Activated T-cell treated with anti-CD3 and anti-CD28 coated beads, Interleukin-2, amount 50 U/mL, for 4 hours (primary cell): ENCODE measurements around the gene SV2C. TPM values are rescaled to one million over a fixed set of nuclear protein-coding genes. Genes with fewer than 3 reads are reported as not detected.

Experiments
- ATAC-seq, 2 donors: fragments of 200-7000 bp; cut with Tn5 transposase; one replicate each; pipeline ENCODE4 v1.10.0; 2021
- DNase-seq: peaks from one replicate; pipeline ENCODE4 v3.0.0-alpha.2; 2020
- H3K27me3 Mint-ChIP-seq: one replicate; pipeline ENCODE4 v1.8.0; 2021; ENCODE audit warnings: low read depth, mixed read lengths
- H3K36me3 Mint-ChIP-seq: one replicate; pipeline ENCODE4 v1.8.0; 2022; ENCODE audit warnings: mixed read lengths; ENCODE audit not compliant: insufficient read depth
- H3K4me1 Mint-ChIP-seq: one replicate; pipeline ENCODE4 v1.8.0; 2021; ENCODE audit warnings: low read depth, mixed read lengths
- H3K4me3 Mint-ChIP-seq: one replicate; pipeline ENCODE4 v1.8.0; 2021; ENCODE audit warnings: mild to moderate bottlenecking, moderate library complexity, mixed read lengths
- H3K9me3 Mint-ChIP-seq: one replicate; pipeline ENCODE4 v1.8.0; 2021; ENCODE audit warnings: mixed read lengths
- total RNA-seq, 3 donors: library from RNA; stranded (reverse); gene quantifications; one replicate each; pipeline ENCODE4 v1.2.1, GENCODE V29; 2021

The SV2C gene
- total RNA-seq, 3 donors from 2014 or later: not detected

- Mint-ChIP-seq H3K4me3 (no peak overlapping the region), H3K9me3 (no peaks in the 10 kb centered on the region), H3K36me3 (no peaks in the 10 kb centered on the region), H3K27me3 (peaks cover 3% of the 10 kb centered on the region), H3K4me1 (no peaks in the 10 kb centered on the region)
- no peak for DNase-seq
- ATAC-seq: no peak
Observed at GRCh38 chr5:76192837-76193236, 109.7 kb downstream of the SV2C start.

- H3K4me1 Mint-ChIP-seq: no peaks in the 10 kb centered on the region
- no peaks in the 10 kb centered on the region for H3K36me3 Mint-ChIP-seq
- no peaks in the 10 kb centered on the region for H3K9me3 Mint-ChIP-seq
- ATAC-seq (no peak), DNase-seq (no peak)
- H3K27me3 Mint-ChIP-seq: peaks cover 3% of the 10 kb centered on the region
- H3K4me3 Mint-ChIP-seq: no peak overlapping the region
Observed at GRCh38 chr5:76193635-76194034, 110.5 kb downstream of the SV2C start.

GRCh38 chr5:76194340-76194739 is 111.2 kb downstream of the SV2C start:
- H3K4me3 Mint-ChIP-seq: no peak overlapping the region
- no peak for ATAC-seq
- DNase-seq: no peak
- peaks cover 3% of the 10 kb centered on the region for H3K27me3 Mint-ChIP-seq
- H3K9me3 Mint-ChIP-seq: no peaks in the 10 kb centered on the region
- no peaks in the 10 kb centered on the region for H3K36me3 Mint-ChIP-seq
- H3K4me1 Mint-ChIP-seq: peaks cover 3% of the 10 kb centered on the region

DNA sequence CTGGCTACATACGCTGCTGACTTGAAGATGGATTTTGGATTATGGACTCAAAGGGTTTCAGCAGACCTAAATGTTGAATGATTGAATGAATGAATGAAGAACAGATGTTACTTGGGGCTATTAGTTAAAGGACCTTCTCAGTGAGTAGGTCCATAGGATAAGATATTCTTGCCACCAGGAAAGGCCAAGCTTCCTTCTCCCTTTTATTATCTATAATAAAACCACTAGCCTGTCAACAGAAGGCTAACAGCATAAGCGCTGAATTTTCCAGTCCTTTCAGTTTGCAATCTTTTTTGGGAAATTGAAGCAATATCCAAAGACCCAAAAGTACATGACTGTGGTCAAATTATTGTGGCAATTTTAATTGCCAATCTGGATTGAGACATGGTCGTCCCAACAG is 113.3 kb downstream of the SV2C start:
- Mint-ChIP-seq H3K4me3 (no peak overlapping the region), H3K27me3 (peaks cover 3% of the 10 kb centered on the region), H3K4me1 (peaks cover 6% of the 10 kb centered on the region), H3K36me3 (no peaks in the 10 kb centered on the region), H3K9me3 (no peaks in the 10 kb centered on the region)
- ATAC-seq (no peak), DNase-seq (no peak)

DNA sequence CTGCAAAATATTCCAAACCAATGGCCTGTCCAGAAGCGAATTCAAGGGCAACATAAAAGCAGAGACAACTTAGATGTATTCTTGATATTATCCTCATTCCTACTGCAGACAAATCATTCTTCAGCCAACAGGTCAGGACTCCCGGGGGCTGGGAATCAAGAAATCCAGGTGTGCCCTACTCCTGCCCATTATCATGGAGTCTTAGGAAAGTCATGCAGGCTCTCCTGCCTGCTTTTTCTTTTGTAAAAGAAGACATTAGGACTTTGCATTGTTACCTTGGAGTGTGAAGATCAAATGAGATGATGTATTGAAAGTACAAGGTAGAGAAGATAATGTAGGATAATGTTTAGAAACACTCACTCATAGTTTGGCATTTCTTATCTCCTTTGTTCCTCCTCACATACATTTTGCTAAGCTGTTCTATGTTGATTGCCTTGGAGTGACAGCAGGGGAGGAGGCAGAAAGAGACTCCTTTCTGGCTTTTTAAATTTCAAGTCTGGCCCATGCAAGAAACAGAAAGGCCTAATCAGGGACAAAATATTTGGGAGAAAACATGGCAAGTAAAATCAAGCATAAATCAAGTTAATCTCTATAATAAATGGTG is 113.8 kb downstream of the SV2C start:
- Mint-ChIP-seq H3K27me3 (peaks cover 3% of the 10 kb centered on the region), H3K4me1 (peaks cover 6% of the 10 kb centered on the region), H3K9me3 (no peaks in the 10 kb centered on the region), H3K36me3 (no peaks in the 10 kb centered on the region), H3K4me3 (no peak overlapping the region)
- DNase-seq: no peak
- no peak for ATAC-seq

DNA sequence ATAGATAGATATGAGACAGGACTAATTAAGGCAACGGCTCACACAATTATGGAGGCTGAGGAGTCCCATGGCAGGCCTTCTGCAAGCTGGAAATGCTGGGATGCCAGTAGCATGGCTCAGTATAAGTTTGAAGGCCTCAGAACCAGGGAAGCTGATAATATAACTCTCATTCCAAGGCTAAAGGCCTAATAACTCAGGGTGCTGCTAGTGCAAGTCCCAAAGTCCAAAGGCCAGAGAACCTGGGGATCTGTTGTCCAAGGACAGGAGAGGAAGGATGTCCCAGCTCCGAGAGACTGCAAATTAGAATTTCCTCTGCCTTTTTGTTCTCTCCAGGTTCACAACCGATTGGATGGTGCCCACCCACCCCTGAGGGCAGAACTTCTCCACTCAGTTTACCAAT is 114.5 kb downstream of the SV2C start:
- DNase-seq: no peak
- peaks cover 6% of the 10 kb centered on the region for H3K4me1 Mint-ChIP-seq
- H3K4me3 Mint-ChIP-seq: no peak overlapping the region
- H3K9me3 Mint-ChIP-seq: no peaks in the 10 kb centered on the region
- H3K27me3 Mint-ChIP-seq: peaks cover 3% of the 10 kb centered on the region
- H3K36me3 Mint-ChIP-seq: no peaks in the 10 kb centered on the region
- no peak for ATAC-seq

- Mint-ChIP-seq H3K9me3 (no peaks in the 10 kb centered on the region), H3K27me3 (peaks cover 3% of the 10 kb centered on the region), H3K4me1 (peaks cover 6% of the 10 kb centered on the region), H3K4me3 (no peak overlapping the region), H3K36me3 (no peaks in the 10 kb centered on the region)
- ATAC-seq (no peak), DNase-seq (no peak)
Observed at GRCh38 chr5:76199336-76200318, 116.4 kb downstream of the SV2C start.

GRCh38 chr5:76202182-76202581 is 119.0 kb downstream of the SV2C start:
- ATAC-seq (no peak), DNase-seq (no peak)
- Mint-ChIP-seq H3K27me3 (peaks cover 4% of the 10 kb centered on the region), H3K4me3 (no peak overlapping the region), H3K9me3 (no peaks in the 10 kb centered on the region), H3K4me1 (peaks cover 6% of the 10 kb centered on the region), H3K36me3 (no peaks in the 10 kb centered on the region)

DNA sequence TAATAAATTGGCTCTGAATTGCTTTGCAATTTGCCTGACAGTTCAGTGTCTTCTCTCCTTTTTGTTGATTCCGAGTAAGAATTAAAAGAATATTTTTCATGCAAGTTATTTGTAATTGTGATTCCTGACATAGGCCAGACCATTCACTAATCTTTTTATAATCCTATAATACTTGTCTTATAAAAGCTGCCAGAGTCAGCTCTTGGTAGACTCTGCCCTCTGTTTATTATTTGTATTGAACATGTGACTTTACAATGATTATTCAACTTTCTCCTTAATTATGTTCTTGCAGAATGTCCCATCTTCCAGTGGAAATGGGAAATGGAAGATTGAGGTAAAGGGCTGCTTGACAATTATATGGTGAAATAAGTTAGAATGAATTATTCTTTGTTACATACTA is 121.0 kb downstream of the SV2C start:
- Mint-ChIP-seq H3K4me1 (peaks cover 4% of the 10 kb centered on the region), H3K4me3 (no peak overlapping the region), H3K27me3 (peaks cover 4% of the 10 kb centered on the region), H3K9me3 (no peaks in the 10 kb centered on the region), H3K36me3 (no peaks in the 10 kb centered on the region)
- no peak for DNase-seq
- ATAC-seq: no peak

- DNase-seq: no peak
- H3K9me3 Mint-ChIP-seq: peaks cover 3% of the 10 kb centered on the region
- H3K4me3 Mint-ChIP-seq: no peak overlapping the region
- H3K36me3 Mint-ChIP-seq: no peaks in the 10 kb centered on the region
- no peak for ATAC-seq
- H3K4me1 Mint-ChIP-seq: no peaks in the 10 kb centered on the region
- peaks cover 4% of the 10 kb centered on the region for H3K27me3 Mint-ChIP-seq
Observed at GRCh38 chr5:76204713-76205112, 121.5 kb downstream of the SV2C start.

DNA sequence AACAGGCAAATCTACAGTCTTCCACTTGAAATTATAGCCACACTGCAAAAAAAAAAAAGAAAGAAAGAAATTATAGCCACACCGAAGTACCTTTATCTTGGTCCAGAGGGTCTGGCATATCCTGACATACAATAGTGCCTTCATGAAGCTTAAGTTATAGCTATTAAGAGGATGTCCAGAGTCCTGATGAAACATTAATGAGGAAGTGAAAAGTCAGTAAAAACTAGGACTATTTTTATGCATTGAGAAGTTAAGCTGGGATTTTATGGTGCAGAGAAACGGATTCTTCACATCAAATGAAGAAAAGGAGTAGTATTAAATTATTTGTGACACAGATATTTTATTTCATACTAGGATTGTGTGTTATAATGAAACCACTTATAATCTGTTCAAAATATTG is 123.9 kb downstream of the SV2C start:
- Mint-ChIP-seq H3K36me3 (no peaks in the 10 kb centered on the region), H3K4me1 (no peaks in the 10 kb centered on the region), H3K27me3 (peaks cover 7% of the 10 kb centered on the region), H3K4me3 (no peak overlapping the region), H3K9me3 (peaks cover 5% of the 10 kb centered on the region)
- ATAC-seq (no peak), DNase-seq (no peak)

DNA sequence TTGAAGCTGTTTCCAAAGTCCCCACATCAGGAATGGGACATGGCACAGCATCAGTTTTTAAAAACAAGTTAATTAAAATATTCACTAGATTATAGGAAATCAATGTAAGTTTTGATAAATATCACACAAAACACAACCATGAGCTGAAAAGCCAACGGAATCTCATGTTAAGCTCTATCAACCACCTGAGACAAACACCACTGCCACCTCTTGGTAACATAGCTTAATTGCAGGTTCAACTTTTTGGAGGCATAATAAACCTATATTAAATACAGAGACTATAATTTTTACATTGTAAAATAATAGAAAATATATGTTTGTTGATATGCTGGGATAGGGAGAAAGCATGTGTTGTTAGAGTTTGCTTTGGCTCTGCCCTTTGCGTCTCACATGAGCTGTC is 126.1 kb downstream of the SV2C start:
- Mint-ChIP-seq H3K4me3 (no peak overlapping the region), H3K27me3 (peaks cover 7% of the 10 kb centered on the region), H3K4me1 (no peaks in the 10 kb centered on the region), H3K9me3 (peaks cover 5% of the 10 kb centered on the region), H3K36me3 (no peaks in the 10 kb centered on the region)
- ATAC-seq (no peak), DNase-seq (no peak)

- Mint-ChIP-seq H3K4me1 (no peaks in the 10 kb centered on the region), H3K4me3 (no peak overlapping the region), H3K9me3 (peaks cover 5% of the 10 kb centered on the region), H3K36me3 (no peaks in the 10 kb centered on the region), H3K27me3 (peaks cover 3% of the 10 kb centered on the region)
- DNase-seq (no peak), ATAC-seq (no peak)
Observed at GRCh38 chr5:76210946-76211345, 127.8 kb downstream of the SV2C start.

DNA sequence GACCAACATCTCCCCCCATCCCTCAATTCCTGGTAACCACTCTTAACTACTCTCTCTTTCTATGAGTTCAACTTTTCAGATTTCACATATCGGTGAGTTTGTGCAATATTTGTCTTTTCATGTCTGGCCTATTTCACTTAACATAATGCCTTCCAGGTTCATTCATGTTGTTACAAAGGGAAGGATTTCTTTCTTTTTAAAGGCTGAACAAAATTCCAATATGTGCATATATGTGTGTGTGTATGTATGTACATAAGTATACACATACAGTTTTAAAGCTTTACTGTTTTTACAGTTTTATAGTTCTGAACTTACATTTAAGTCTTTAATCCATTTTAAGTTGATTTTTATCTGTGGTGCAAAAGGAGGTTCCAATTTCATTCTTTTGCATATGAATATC is 130.7 kb downstream of the SV2C start:
- H3K36me3 Mint-ChIP-seq: no peaks in the 10 kb centered on the region
- peaks cover 5% of the 10 kb centered on the region for H3K9me3 Mint-ChIP-seq
- DNase-seq (no peak), ATAC-seq (no peak)
- no peaks in the 10 kb centered on the region for H3K4me1 Mint-ChIP-seq
- H3K27me3 Mint-ChIP-seq: peaks cover 3% of the 10 kb centered on the region
- H3K4me3 Mint-ChIP-seq: no peak overlapping the region

DNA sequence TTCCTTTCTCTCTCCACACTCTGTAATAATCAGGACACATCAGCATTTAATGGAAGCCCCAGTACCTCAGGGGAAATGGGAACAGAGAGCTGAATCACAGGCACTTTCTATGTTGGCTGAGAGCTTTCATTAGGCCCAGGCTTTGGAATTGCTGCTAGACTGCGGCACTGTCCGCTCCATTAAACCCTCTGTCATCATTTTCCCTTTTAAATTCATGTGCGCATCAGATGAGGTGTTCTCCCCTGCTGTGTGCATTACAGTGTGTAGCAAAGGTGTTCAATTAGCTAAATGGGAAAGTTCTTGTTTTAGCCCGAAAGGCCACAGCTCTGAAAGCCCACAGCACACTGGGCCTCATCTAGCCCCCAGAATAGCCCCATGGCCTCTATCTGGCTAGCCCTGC is 133.6 kb downstream of the SV2C start:
- Mint-ChIP-seq H3K4me3 (no peak overlapping the region), H3K27me3 (peaks cover 3% of the 10 kb centered on the region), H3K36me3 (no peaks in the 10 kb centered on the region), H3K9me3 (no peaks in the 10 kb centered on the region), H3K4me1 (no peaks in the 10 kb centered on the region)
- no peak for ATAC-seq
- no peak for DNase-seq
